Activated CD8-positive, alpha-beta memory T cell treated with anti-CD3 and anti-CD28 coated beads for 1 hour (primary cell): ENCODE data around the gene ATP11A.

Experiments used
- DNase-seq, 2 donors: peaks; one replicate each; pipeline ENCODE4 v3.0.0-alpha.2; 2020; ENCODE audit warnings: low read depth in 1 of 2; ENCODE audit errors: extremely low read depth in 1 of 2

The ATP11A gene

GRCh38 chr13:112756511-112756966 is 66.7 kb downstream of the ATP11A start:
- no peak for DNase-seq

- no peak for DNase-seq
These were observed 67.3 kb downstream of the ATP11A start for GRCh38 chr13:112756967-112757758.

- DNase-seq = no peak
These were observed 67.9 kb downstream of the ATP11A start for GRCh38 chr13:112757759-112758086.

GRCh38 chr13:112759053-112759452 is 69.2 kb downstream of the ATP11A start:
- DNase-seq = no peak

- no peak for DNase-seq
These were observed 70.0 kb downstream of the ATP11A start for GRCh38 chr13:112759827-112760226.

GRCh38 chr13:112760435-112760834 is 70.6 kb downstream of the ATP11A start:
- DNase-seq = no peak

GRCh38 chr13:112760931-112761330 is 71.1 kb downstream of the ATP11A start:
- DNase-seq = no peak

GRCh38 chr13:112761701-112762689 is 72.2 kb downstream of the ATP11A start:
- DNase-seq = no peak

GRCh38 chr13:112762690-112763080 is 72.8 kb downstream of the ATP11A start:
- DNase-seq = no peak

GRCh38 chr13:112764028-112764427 is 74.2 kb downstream of the ATP11A start:
- no peak for DNase-seq

GRCh38 chr13:112764864-112765561 is 75.2 kb downstream of the ATP11A start:
- no peak for DNase-seq

- no peak for DNase-seq
These were observed 75.9 kb downstream of the ATP11A start for GRCh38 chr13:112765731-112766130.

- no peak for DNase-seq
These were observed 76.5 kb downstream of the ATP11A start for GRCh38 chr13:112766336-112766735.

GRCh38 chr13:112767506-112768471 is 78.0 kb downstream of the ATP11A start:
- no peak for DNase-seq

- no peak for DNase-seq
These were observed 79.1 kb downstream of the ATP11A start for GRCh38 chr13:112768795-112769481.

GRCh38 chr13:112769615-112770014 is 79.8 kb downstream of the ATP11A start:
- no peak for DNase-seq

GRCh38 chr13:112770504-112770903 is 80.7 kb downstream of the ATP11A start:
- no peak for DNase-seq

- DNase-seq = no peak
These were observed 81.5 kb downstream of the ATP11A start for GRCh38 chr13:112771139-112771876.
